ENCODE results near the gene LEP. TPM values are rescaled to one million over a fixed set of nuclear protein-coding genes. Genes with fewer than 3 reads are reported as not detected.

LEP gene
- total RNA-seq, 1 donor from 2014 or later, result not detected

- no peaks in the 10 kb centered on the region for H3K4me1 ChIP-seq
- TF ChIP-seq CTCF (IDR thresholded peaks at IDR 0.05), result no peak
- DNase-seq (ENCODE audit: low spot score in 2 of 2), result no peak
- intact Hi-C loops (cut with DNase I), result no loop called here
- H3K27ac ChIP-seq, result no peak overlapping the region
- peaks cover 7% of the 10 kb centered on the region for H3K27me3 ChIP-seq
- H3K4me3 ChIP-seq, result no peak overlapping the region
- H3K9me3 ChIP-seq, result peaks cover 0 to 8% of the 10 kb centered on the region in 2 donors
- H3K36me3 ChIP-seq, result no peaks in the 10 kb centered on the region
These were observed 1.6 kb downstream of the LEP start for GRCh38 chr7:128242661-128243060.

GRCh38 chr7:128243273-128243672 lies 2.2 kb downstream of the LEP start:
- no peak for DNase-seq (ENCODE audit: low spot score in 2 of 2)
- intact Hi-C loops (cut with DNase I), result no loop called here
- peaks cover 0 to 8% of the 10 kb centered on the region in 2 donors for H3K9me3 ChIP-seq
- H3K4me3 ChIP-seq, result no peak overlapping the region
- H3K36me3 ChIP-seq, result no peaks in the 10 kb centered on the region
- no peaks in the 10 kb centered on the region for H3K4me1 ChIP-seq
- H3K27ac ChIP-seq, result no peak overlapping the region
- peaks cover 7% of the 10 kb centered on the region for H3K27me3 ChIP-seq
- TF ChIP-seq CTCF (IDR thresholded peaks at IDR 0.05), result no peak

- DNase-seq (ENCODE audit: low spot score in 2 of 2), result no peak
- no peaks in the 10 kb centered on the region for H3K4me1 ChIP-seq
- H3K4me3 ChIP-seq, result no peak overlapping the region
- H3K9me3 ChIP-seq, result peaks cover 0 to under 1% of the 10 kb centered on the region in 2 donors
- H3K27me3 ChIP-seq, result peaks cover 7% of the 10 kb centered on the region
- H3K36me3 ChIP-seq, result no peaks in the 10 kb centered on the region
- no peak overlapping the region for H3K27ac ChIP-seq
- intact Hi-C loops (cut with DNase I), result no loop called here
- TF ChIP-seq CTCF (IDR thresholded peaks at IDR 0.05), result no peak
These were observed 3.8 kb downstream of the LEP start for GRCh38 chr7:128244861-128245260.

- H3K27me3 ChIP-seq, result no peaks in the 10 kb centered on the region
These were observed 6.0 kb downstream of the LEP start for GRCh38 chr7:128247108-128247507.

GRCh38 chr7:128247640-128248194 lies 6.6 kb downstream of the LEP start:
- Histone ChIP-seq H3K4me3 (no peak overlapping the region), H3K36me3 (no peaks in the 10 kb centered on the region), H3K9me3 (no peaks in the 10 kb centered on the region), H3K4me1 (no peaks in the 10 kb centered on the region), H3K27ac (no peak overlapping the region), H3K27me3 (no peaks in the 10 kb centered on the region)
- TF ChIP-seq CTCF (IDR thresholded peaks at IDR 0.05), result no peak
- no peak for DNase-seq (ENCODE audit: low spot score in 2 of 2)
- intact Hi-C loops (cut with DNase I), result no loop called here

More at GRCh38 chr7:128247108-128247507, 6.0 kb downstream of the LEP start:
- H3K9me3 ChIP-seq, result no peaks in the 10 kb centered on the region
- no peak overlapping the region for H3K4me3 ChIP-seq
- H3K4me1 ChIP-seq, result no peaks in the 10 kb centered on the region
- no peak for TF ChIP-seq CTCF (IDR thresholded peaks at IDR 0.05)
- no peak overlapping the region for H3K27ac ChIP-seq
- DNase-seq (ENCODE audit: low spot score in 2 of 2), result no peak
- no peaks in the 10 kb centered on the region for H3K36me3 ChIP-seq
- intact Hi-C loops (cut with DNase I), result no loop called here

- no peak overlapping the region for H3K27ac ChIP-seq
- intact Hi-C loops (cut with DNase I), result no loop called here
- TF ChIP-seq CTCF (IDR thresholded peaks at IDR 0.05), result no peak
- no peaks in the 10 kb centered on the region for H3K9me3 ChIP-seq
- no peak for DNase-seq (ENCODE audit: low spot score in 2 of 2)
- H3K4me1 ChIP-seq, result no peaks in the 10 kb centered on the region
- H3K36me3 ChIP-seq, result no peaks in the 10 kb centered on the region
- H3K4me3 ChIP-seq, result no peak overlapping the region
- H3K27me3 ChIP-seq, result no peaks in the 10 kb centered on the region
These were observed 10.3 kb downstream of the LEP start for GRCh38 chr7:128251337-128251736.
